Activated naive CD4-positive, alpha-beta T cell treated with anti-CD3 and anti-CD28 coated beads, Interleukin-2, amount 50 U/mL, for 16 hours (primary cell): ENCODE results near the gene MRPS17.

Experiments
- DNase-seq: peaks from one replicate; pipeline ENCODE4 v3.0.0-alpha.2; 2020

Gene MRPS17

GRCh38 chr7:55973747-55974250 is 22.1 kb downstream of the MRPS17 start:
- DNase-seq, result no peak

DNA sequence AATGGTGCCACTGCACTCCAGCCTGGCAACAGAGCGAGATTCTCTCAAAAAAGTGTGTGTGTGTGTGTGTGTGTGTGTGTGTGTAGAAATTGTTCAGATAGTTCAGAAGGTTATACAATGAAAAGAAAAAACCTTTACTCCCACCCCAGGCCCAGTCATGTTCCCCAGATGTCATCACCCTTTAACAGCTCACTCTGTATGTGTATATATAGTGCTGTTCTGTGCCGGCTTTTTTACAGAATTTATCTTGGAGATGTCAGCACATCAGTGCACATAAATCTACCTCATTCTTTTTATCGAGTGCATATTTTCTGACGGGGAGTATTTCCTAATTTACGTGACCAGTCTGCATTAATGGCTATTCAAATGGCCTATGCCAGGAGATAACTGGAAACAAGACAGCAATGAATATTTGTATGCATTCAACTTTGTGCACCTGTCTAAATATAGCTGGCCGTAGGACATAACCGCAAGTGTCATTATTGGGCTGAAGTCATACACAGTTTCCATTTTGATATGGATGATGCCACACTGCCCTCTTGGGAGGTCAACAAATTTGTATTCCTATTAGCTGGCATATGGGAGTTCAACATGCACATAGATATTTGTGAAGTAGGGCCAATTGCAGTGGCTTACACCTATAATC is 24.4 kb downstream of the MRPS17 start:
- DNase-seq, result no peak

GRCh38 chr7:55977831-55978230 is 26.2 kb downstream of the MRPS17 start:
- DNase-seq, result no peak

- no peak for DNase-seq
Measured at GRCh38 chr7:55980266-55980665, 28.6 kb downstream of the MRPS17 start.

DNA sequence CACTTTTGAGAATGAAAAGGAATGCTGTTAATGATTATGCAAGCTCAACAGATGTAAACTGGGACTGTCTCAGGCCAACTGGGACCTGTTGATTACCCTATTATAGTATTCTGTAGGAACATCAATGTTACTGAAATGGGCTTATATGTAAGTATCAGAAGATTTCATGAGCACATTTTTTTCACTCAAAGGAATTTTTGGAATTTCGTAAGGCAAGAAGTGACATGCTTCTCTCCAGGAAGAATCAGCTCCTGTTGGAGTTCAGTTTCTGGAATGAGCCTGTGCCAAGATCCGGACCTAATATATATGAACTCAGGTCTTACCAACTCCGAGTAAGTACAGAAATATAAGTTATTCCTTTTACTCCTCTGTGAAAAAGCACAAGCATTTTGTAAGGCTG is 31.9 kb downstream of the MRPS17 start:
- no peak for DNase-seq

GRCh38 chr7:55992346-55992745 is 40.7 kb downstream of the MRPS17 start:
- DNase-seq, result no peak

DNA sequence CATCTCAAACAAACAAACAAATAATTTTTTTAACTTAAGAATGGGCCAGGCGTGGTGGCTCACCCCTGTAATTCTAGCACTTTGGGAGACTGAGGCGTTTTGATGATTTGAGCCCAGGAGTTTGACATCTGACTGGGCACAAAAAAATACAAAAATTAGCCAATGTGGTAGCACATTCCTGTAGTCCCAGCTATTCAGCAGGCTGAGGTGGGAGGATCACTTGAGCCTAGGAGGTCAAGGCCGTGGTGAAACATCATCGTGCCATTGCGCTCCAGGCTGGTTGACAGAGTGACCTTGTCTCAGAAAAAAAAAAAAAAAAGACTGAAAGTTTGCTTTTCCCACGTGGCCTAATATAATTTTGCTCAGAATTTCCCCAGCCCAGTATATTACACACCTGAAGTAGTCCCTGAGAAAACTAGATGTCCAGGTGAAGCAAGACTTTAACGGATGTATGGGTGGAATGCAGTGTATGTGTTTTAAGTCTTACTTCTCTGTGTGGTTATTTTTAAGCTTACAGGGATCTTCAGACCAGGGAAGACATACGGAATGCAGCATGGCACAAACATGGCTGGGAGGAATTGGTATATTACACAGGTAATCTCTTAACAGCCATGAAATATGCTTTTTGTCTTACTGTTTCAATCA is 45.3 kb downstream of the MRPS17 start:
- no peak for DNase-seq

GRCh38 chr7:56003749-56004148 is 52.1 kb downstream of the MRPS17 start:
- DNase-seq, result no peak
